WI38 (cell line): ENCODE measurements around the gene SDK2.

Source experiments
- H3K4me3 ChIP-seq: 2 replicates; pipeline ENCODE4 v1.5.1; 2011; ENCODE audit warnings: low read depth, mild to moderate bottlenecking, control low read depth, low read length
- TF ChIP-seq, protein P1 (sequence below): IDR thresholded peaks from 2 replicates; pipeline ENCODE4 v1.5.1; 2012; ENCODE audit warnings: low read depth, mild to moderate bottlenecking, control low read depth, low read length

SDK2 gene

DNA sequence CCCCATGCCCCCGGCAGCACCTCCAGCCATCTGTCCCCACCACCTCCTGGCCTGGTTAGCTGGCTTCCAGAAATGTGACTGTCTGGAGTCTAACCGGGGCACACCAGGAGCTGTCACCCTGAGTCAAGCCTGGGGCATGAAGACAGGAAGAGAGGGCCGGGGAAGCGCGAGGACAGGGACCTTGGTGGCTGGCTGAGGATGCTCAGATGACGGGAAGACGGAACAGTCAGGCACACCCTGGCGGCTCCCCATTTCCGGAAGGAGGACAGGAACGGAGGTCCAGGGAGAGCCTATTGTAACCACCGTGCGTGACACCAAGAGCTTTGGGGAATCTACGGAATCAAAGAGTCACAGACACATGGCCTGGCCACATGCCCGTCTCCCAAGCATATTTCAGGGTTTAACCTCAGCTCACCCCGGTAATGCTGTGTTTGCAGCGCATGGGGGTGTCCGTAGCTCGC, 51.7 kb downstream of the SDK2 start:
- no peak overlapping the region for H3K4me3 ChIP-seq
- TF ChIP-seq, protein P1, sequence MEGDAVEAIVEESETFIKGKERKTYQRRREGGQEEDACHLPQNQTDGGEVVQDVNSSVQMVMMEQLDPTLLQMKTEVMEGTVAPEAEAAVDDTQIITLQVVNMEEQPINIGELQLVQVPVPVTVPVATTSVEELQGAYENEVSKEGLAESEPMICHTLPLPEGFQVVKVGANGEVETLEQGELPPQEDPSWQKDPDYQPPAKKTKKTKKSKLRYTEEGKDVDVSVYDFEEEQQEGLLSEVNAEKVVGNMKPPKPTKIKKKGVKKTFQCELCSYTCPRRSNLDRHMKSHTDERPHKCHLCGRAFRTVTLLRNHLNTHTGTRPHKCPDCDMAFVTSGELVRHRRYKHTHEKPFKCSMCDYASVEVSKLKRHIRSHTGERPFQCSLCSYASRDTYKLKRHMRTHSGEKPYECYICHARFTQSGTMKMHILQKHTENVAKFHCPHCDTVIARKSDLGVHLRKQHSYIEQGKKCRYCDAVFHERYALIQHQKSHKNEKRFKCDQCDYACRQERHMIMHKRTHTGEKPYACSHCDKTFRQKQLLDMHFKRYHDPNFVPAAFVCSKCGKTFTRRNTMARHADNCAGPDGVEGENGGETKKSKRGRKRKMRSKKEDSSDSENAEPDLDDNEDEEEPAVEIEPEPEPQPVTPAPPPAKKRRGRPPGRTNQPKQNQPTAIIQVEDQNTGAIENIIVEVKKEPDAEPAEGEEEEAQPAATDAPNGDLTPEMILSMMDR: no peak

DNA sequence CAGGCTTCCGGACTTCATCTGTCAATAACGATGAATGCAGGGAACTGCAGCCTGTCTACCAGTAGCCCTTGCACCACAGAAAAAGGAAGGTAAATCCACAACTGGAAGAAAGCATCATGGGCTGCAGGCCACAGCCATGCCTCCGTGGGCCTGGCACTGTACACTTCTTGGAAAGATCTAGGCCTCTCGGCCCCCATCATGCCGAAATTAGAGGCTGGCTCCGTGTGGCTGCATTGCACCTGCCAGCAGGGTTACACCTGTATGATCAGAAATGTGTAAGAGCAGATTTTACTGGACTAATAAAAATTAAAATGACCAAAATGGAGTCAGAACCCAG, 52.2 kb downstream of the SDK2 start:
- TF ChIP-seq, protein P1: no peak
- H3K4me3 ChIP-seq: no peak overlapping the region

DNA sequence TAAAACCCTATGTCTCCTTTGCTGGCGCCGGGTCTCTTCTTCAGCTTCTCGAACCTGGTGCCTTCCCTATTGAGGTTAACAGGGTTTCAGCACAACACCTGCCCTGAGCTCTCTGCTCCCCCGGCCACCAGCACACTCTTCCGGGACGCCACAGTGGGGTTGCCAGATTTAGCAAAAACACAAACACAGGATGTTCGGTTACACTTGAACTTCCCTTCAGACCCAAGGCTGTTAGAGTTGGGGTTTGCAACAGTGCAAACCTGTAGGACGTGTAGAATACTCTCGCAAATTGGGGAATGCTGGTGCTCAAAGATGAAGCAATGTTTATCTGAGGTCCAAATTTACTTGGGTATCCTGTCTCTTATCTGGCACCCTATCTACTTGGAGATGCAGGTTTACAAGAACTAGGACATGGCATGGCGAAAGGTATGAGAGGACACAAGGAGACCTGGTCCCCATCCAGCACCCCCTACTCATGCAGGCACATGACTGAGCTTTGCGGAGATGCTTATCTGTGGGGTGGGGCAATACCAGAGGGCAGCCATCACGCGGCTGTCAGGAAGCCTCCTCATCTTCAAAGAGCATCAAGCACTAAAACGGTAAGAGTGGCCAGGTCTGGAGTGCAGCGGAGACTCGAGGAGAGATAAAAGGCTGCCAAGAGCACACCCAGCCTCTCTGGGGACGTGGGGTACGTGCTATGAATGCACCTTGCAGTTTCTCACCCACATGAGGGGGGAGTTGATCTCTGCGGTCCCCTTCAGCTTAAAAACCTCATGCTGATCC, 52.8 kb downstream of the SDK2 start:
- TF ChIP-seq, protein P1: no peak
- H3K4me3 ChIP-seq: no peak overlapping the region

DNA sequence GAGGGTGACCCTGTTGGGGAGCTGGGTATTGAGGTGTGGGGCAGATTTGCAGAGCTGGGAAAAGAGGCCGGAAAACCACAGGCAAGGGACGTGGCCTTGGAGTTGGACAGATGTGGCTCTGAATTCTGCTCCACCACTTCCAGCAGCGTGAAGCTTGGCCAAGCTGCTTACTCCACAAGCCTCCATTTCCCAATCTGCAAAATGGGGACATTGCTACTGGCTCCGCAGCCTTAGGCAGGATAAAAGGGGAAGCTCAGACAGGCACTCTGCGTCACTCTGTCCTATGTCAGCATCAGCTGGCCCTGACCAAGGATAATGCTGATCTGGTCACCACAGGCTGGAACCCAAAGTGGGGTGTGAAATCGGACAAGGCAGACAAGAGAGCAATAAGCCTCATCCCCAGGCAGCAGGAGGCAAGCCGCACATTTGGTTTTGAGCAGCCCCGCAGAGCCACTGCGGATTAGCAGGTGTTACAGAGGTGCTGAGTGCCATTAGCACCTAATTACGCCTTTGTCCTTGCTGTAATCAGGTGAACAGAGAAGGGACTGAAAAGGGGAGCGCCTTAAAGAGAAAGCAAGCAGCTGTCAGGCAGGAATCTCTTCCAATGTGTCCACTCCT, 54.8 kb downstream of the SDK2 start:
- no peak overlapping the region for H3K4me3 ChIP-seq
- TF ChIP-seq, protein P1: no peak

DNA sequence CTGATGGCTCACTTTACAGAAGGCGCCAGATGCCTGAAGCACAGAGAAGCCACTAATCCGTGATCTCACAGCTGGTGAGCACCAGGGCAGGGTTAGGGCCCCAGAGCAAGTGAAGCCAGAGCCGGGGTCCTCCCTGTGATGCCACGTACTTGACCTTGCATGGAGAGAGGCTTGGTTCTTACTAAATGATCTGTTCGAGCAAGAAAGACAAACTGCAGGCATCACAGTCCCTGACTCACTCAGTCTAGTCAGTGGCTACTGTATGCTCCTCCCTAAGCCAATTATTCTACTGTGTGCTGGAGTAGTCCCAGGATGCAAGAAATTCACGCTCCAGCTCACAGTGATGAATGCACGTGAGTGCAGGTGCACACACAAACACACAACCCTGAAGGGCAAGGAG, 55.4 kb downstream of the SDK2 start:
- TF ChIP-seq, protein P1: no peak

DNA sequence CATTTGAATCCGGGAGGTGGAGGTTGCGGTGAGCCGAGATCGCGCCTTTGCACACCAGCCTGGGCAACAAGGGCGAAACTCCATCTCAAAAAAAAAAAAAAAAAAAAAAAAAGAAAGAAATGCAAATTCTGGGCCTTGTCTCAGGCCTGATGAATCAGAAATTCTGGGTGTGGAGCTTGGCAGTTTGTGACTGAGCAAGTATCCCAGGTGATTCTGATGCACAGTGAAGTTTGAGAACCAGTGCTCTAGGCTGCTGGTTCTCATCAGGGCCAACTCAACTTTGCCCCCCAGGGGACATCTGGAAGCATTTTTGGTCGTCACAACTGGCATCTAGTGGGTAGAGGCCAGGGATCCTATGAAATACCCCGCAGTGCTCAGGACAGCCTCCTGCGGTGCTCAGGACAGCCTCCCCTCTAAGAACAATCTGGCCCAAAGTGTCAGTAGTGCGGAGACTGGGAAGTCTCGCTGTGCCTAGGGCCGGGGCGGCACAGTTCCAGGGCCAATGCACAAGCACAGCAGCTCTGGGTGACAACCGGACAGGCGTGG, 55.9 kb downstream of the SDK2 start:
- H3K4me3 ChIP-seq: no peak overlapping the region
- TF ChIP-seq, protein P1: no peak

More for the DNA sequence above, 55.4 kb downstream of the SDK2 start:
- H3K4me3 ChIP-seq: no peak overlapping the region
